HUES6 (cell line): ENCODE measurements around the gene IGF2BP2.
"Not testable (repeated sequence)": the region's sequence is repeated elsewhere in the genome, so short reads cannot be mapped to it uniquely, and the experiment has no call there.

Experiments used
- H3K27ac ChIP-seq: 2 replicates; pipeline ENCODE4 v1.7.0; 2013; ENCODE audit warnings: low read depth, mild to moderate bottlenecking, low read length, inconsistent platforms
- H3K27me3 ChIP-seq: 2 replicates; pipeline ENCODE4 v1.6.1; 2013; ENCODE audit warnings: low read length; ENCODE audit not compliant: control insufficient read depth, insufficient read depth
- H3K36me3 ChIP-seq: 2 replicates; pipeline ENCODE4 v1.6.1; 2013; ENCODE audit warnings: low read length; ENCODE audit not compliant: control insufficient read depth, insufficient read depth
- H3K4me1 ChIP-seq: 2 replicates; pipeline ENCODE4 v1.6.1; 2013; ENCODE audit warnings: low read length; ENCODE audit not compliant: control insufficient read depth, insufficient read depth
- H3K4me3 ChIP-seq: 2 replicates; pipeline ENCODE4 v1.5.1; 2013; ENCODE audit warnings: low read depth, low read length
- H3K9ac ChIP-seq: one replicate; pipeline ENCODE4 v1.6.1; 2013; ENCODE audit warnings: mild to moderate bottlenecking, low read length
- H3K9me3 ChIP-seq: 2 replicates; pipeline ENCODE4 v1.6.1; 2013; ENCODE audit warnings: low read depth, low read length; ENCODE audit not compliant: control insufficient read depth, insufficient read depth

The IGF2BP2 gene

DNA sequence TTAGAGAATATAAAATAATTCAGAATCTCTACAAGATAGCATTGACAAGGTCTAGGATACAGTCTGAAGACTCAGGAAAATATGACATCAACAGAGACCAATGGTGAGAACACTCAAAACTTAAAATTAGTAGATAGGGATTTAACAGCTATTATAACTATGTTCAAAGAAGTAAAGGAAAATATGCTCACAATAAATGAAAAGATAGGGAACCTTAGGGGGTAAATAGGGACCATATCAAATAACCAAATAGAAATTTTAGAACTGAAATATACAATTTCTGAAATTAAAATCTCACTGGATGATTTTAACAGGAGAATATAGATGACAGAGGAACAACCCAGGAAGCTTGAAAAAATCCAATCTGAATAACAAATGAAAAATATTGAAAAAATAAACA, 31.8 kb upstream of the IGF2BP2 start:
- H3K9ac ChIP-seq = no peak overlapping the region
- H3K36me3 ChIP-seq = no peaks in the 10 kb centered on the region
- H3K4me1 ChIP-seq = no peaks in the 10 kb centered on the region
- H3K27ac ChIP-seq = no peak overlapping the region
- no peak overlapping the region for H3K4me3 ChIP-seq
- H3K27me3 ChIP-seq = no peaks in the 10 kb centered on the region
- H3K9me3 ChIP-seq = peaks cover 10% of the 10 kb centered on the region

DNA sequence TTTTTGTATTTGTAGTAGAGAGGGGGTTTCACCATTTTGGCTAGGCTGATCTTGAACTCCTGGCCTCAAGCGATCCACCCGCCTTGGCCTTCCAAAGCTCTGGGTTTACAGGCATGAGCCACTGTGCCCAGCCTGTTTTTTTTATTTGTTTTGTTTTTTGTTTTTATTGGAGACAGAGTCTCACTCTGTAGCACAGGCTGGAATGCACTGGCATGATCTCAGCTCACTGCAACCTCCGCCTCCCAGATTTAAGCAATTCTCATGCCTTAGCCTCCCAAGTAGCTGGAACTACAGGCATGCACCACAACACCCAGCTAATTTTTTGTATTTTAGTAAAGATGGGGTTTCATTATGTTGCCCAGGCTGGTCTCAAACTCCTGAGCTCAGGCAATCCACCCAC, 28.9 kb upstream of the IGF2BP2 start:
- H3K36me3 ChIP-seq, H3K9ac ChIP-seq, H3K4me3 ChIP-seq, H3K27ac ChIP-seq, H3K27me3 ChIP-seq, H3K4me1 ChIP-seq: not testable (repeated sequence)
- H3K9me3 ChIP-seq = peaks cover 10% of the 10 kb centered on the region

DNA sequence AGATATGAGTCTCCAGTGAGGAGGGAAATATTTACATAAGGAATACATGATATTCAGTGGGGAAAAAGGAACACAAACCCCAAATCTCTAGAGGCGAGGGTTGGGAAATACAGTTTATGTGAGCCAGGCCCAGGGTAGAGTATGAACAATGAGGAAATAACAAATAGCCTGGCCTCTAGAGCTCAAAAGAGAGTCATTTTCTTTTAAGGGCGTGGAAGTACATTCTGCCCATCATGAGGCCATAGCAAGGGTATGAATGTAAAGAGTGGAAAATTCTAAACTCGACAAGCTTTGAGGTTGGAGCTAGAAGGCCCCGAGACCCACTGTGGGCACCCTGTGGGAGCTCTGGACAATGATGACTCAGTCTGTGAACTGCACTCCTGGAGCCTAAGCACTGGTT, 27.8 kb upstream of the IGF2BP2 start:
- H3K27me3 ChIP-seq = no peaks in the 10 kb centered on the region
- no peak overlapping the region for H3K9ac ChIP-seq
- no peaks in the 10 kb centered on the region; the same call in 1 of the 2 replicates for H3K4me1 ChIP-seq
- peaks cover 10% of the 10 kb centered on the region for H3K9me3 ChIP-seq
- H3K27ac ChIP-seq = no peak overlapping the region
- no peaks in the 10 kb centered on the region for H3K36me3 ChIP-seq
- no peak overlapping the region for H3K4me3 ChIP-seq

DNA sequence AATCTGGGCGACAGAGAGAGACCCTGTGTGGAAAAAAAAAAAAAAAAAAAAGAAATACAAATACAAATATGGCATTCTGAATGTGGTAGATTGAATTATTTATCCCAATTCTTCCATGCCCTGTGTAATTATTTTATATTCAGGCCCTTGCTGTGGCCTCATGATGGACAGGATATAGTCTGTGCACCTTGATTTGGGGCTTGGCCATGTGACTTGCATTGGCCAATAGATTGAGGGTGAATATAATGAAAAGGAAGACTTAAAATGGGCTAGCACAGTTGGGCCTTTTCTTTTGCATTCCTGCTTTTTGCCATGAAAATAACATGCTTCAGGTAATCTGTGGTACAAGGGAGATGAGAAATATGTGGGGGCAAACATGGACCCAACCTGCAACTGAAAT, 27.1 kb upstream of the IGF2BP2 start:
- no peaks in the 10 kb centered on the region for H3K36me3 ChIP-seq
- H3K9ac ChIP-seq = no peak overlapping the region
- H3K27me3 ChIP-seq = no peaks in the 10 kb centered on the region
- no peaks in the 10 kb centered on the region; the same call in 1 of the 2 replicates for H3K4me1 ChIP-seq
- no peak overlapping the region for H3K27ac ChIP-seq
- peaks cover 8% of the 10 kb centered on the region for H3K9me3 ChIP-seq
- H3K4me3 ChIP-seq = no peak overlapping the region

DNA sequence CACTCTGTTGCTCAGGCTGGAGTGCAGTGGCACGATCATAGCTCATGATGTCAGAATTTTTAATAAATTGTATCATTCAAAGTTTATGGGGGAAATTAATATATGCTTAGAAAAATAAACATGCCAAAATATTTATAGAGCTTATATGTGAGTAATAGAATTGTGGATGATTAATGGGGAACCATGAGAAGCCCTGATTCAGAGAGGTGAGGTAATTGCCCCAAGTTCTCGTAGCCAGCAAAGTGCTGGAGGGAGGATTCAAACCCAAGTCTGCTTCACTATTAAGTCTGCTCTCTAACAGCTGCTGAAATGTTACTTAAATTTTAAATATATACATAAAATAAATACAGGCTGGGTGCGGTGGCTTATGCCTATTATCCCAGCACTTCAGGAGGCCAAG, 26.2 kb upstream of the IGF2BP2 start:
- Histone ChIP-seq H3K9me3 (peaks cover 1% of the 10 kb centered on the region; the same call in 1 of the 2 replicates), H3K27ac (no peak overlapping the region), H3K36me3 (no peaks in the 10 kb centered on the region), H3K4me1 (no peaks in the 10 kb centered on the region; the same call in 1 of the 2 replicates), H3K4me3 (no peak overlapping the region), H3K9ac (no peak overlapping the region), H3K27me3 (no peaks in the 10 kb centered on the region)

DNA sequence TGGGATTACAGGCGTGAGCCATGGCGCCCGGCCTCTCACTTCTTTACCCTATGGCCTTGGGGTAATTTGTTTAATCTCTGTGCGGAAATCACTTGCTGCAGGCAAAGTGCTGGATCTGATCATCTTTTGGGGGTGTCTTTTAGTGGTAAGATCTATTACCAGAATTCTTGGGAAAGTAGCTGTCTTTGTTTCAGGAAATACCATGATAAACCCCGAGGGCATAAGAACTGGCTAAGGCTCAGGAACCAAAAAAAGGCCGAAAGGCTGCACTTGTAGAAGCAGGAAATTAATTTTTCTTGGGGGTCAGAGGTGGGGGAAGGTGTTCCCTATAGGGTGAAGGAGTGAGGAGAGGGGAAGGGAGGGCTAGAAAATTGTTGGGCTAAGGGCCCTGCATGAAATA, 22.7 kb upstream of the IGF2BP2 start:
- H3K9ac ChIP-seq = no peak overlapping the region
- H3K27ac ChIP-seq = no peak overlapping the region
- H3K36me3 ChIP-seq = no peaks in the 10 kb centered on the region
- no peaks in the 10 kb centered on the region for H3K27me3 ChIP-seq
- H3K4me1 ChIP-seq = no peaks in the 10 kb centered on the region; the same call in none of the 2 replicates
- H3K4me3 ChIP-seq = no peak overlapping the region
- H3K9me3 ChIP-seq = no peaks in the 10 kb centered on the region

DNA sequence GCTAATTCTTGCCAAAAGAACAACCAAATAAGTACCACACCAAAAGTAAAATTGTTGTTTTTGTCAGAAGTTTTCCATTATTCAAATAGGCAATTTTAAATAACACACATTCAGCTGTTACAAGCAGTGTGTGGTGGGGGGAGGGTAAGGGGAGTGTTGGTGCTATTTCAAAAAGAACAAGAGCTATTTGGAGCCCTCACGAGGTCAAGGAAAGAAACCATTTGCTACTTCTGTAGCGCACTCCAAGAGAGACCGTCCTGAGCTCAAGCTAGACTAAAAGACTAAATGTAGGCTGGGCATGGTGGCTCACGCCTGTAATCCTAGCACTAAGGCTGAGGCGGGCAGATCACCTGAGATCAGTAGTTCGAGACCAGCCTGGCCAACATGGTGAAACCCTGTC, 21.2 kb upstream of the IGF2BP2 start:
- H3K27me3 ChIP-seq = no peaks in the 10 kb centered on the region
- no peaks in the 10 kb centered on the region; the same call in none of the 2 replicates for H3K4me1 ChIP-seq
- no peak overlapping the region for H3K27ac ChIP-seq
- no peak overlapping the region for H3K4me3 ChIP-seq
- no peak overlapping the region for H3K9ac ChIP-seq
- H3K36me3 ChIP-seq = no peaks in the 10 kb centered on the region
- no peaks in the 10 kb centered on the region for H3K9me3 ChIP-seq

DNA sequence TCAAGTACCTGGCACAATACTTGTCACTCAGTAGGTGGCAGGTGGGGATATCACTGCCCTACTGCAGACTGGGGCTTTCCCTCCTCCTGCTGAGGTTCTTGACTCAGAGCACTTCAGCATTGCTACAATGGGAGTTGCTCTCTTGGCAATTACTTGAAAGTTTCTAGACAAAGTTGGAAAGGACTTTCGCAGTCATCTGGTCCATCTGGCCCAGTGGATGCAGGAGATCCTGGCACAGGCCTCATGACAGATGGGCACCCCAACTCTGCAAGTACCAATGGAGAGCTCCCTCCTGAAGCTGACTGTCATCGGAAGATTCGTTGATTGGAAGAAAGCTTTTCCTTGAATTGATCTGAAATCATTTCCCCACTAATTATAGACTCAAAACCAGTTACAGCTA, 19.2 kb upstream of the IGF2BP2 start:
- Histone ChIP-seq H3K9ac (no peak overlapping the region), H3K4me3 (no peak overlapping the region), H3K4me1 (no peaks in the 10 kb centered on the region; the same call in none of the 2 replicates), H3K36me3 (no peaks in the 10 kb centered on the region), H3K9me3 (no peaks in the 10 kb centered on the region), H3K27ac (no peak overlapping the region), H3K27me3 (no peaks in the 10 kb centered on the region)

DNA sequence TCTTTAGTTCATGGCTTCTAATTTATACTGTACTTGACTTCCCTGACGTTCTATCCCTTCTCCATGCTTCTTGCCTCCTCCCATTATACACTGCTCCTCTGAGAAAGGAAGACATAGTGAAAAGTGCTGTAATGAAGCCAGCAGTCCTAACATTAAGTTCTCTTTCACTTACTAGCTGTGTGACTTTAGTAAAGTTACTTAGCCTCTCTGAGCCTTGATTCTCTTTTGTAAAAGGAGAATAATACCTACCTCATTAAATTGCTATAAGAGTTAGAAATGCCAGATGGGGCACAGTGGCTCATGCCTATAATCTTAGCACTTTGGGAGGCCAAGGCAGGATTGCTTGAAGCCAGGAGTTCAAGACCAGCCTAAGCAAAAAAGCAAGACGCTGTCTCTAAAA, 18.8 kb upstream of the IGF2BP2 start:
- Histone ChIP-seq H3K4me3 (no peak overlapping the region), H3K9ac (no peak overlapping the region), H3K4me1 (no peaks in the 10 kb centered on the region; the same call in none of the 2 replicates), H3K36me3 (no peaks in the 10 kb centered on the region), H3K9me3 (no peaks in the 10 kb centered on the region), H3K27ac (no peak overlapping the region), H3K27me3 (no peaks in the 10 kb centered on the region)

DNA sequence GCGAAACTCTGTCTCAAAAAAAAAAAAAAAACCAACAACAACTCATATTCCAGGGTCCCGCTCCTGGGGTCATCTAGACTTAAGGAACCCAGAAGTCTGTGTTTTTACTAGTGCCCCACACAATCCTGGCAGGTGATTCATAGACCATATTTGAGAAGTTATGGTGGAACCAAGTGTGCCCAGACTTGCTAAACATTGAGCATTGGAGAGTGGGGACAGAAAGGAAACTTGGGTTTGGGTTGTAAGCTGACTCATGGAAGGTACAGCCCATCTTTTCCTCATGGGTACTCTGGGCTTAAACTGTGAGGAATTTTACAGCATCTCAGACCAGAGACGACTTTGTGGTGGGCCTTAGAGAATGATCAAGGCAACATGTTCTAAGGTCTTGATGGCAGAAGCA, 18.3 kb upstream of the IGF2BP2 start:
- Histone ChIP-seq H3K9ac (no peak overlapping the region), H3K27ac (no peak overlapping the region), H3K9me3 (no peaks in the 10 kb centered on the region), H3K4me1 (no peaks in the 10 kb centered on the region; the same call in none of the 2 replicates), H3K27me3 (no peaks in the 10 kb centered on the region), H3K36me3 (no peaks in the 10 kb centered on the region), H3K4me3 (no peak overlapping the region)

DNA sequence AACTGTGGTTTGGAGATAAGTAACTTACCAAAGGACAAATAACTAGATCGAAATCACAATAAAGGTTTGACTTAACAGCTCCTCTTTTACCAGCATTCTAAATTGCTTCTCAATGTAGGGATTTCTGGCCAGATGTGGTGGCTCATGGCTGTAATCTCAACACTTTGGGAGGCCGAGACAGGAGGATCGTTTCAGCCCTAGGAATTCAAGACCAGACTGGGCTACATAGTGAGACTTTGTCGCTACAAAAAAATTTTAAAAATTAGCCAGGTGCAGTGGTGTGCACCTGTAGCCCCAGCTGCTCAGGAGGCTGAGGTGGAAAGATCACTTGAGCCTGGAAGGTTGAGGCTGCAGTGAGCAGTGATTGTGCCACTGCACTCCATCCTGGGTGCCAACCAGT, 17.4 kb upstream of the IGF2BP2 start:
- H3K4me1 ChIP-seq = no peaks in the 10 kb centered on the region; the same call in 1 of the 2 replicates
- H3K36me3 ChIP-seq = no peaks in the 10 kb centered on the region
- no peak overlapping the region for H3K27ac ChIP-seq
- H3K27me3 ChIP-seq = no peaks in the 10 kb centered on the region
- no peak overlapping the region for H3K4me3 ChIP-seq
- no peaks in the 10 kb centered on the region for H3K9me3 ChIP-seq
- no peak overlapping the region for H3K9ac ChIP-seq

DNA sequence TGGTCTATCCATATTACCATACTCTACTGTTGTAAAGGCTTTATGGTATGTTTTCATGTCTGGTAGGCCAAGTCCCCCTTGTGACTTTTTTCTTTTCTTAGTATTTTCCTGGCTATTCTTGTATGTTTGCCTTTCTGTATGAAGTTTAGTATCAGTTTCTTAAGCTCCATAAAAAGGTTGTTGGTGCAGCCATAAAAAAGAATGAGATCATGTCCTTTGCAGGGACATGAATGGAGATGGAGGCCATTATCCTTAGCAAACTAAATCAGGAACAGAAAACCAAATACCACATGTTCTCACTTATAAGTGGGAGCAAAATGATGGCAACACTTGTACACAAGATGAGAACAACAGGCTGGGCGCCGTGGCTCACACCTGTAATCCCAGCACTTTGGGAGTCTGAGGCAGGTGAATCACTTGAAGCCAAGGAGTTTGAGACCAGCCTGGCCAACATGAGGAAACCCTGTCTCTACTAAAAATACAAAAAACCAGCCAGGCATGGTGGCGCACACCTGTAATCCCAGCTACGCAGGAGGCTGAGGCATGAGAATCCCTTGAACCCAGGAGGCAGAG, 13.7 kb upstream of the IGF2BP2 start:
- H3K9me3 ChIP-seq, H3K9ac ChIP-seq, H3K4me1 ChIP-seq, H3K36me3 ChIP-seq, H3K4me3 ChIP-seq, H3K27ac ChIP-seq, H3K27me3 ChIP-seq: not testable (repeated sequence)
